GM18511 (cell line): ENCODE results near the gene PDE6H.
A peak's percentile ranks its signal among the peaks of the same experiment; 100 is the strongest.

ENCODE experiments used
- ATAC-seq: cut with Tn5 transposase; IDR thresholded peaks from one replicate; pipeline ENCODE4 v1.9.1; 2021; ENCODE audit warnings: mild to moderate bottlenecking, moderate library complexity; ENCODE audit not compliant: unreplicated experiment

Gene PDE6H

GRCh38 chr12:14950982-14951746, 21.7 kb upstream of the PDE6H start:
- no peak for ATAC-seq

GRCh38 chr12:14951851-14952250, 21.0 kb upstream of the PDE6H start:
- ATAC-seq, result no peak

- ATAC-seq, result peak; percentile 57
Measured at GRCh38 chr12:14952299-14952921, 20.4 kb upstream of the PDE6H start.

- no peak for ATAC-seq
Measured at GRCh38 chr12:14953752-14954151, 19.1 kb upstream of the PDE6H start.

- ATAC-seq, result no peak
Measured at GRCh38 chr12:14954269-14954668, 18.6 kb upstream of the PDE6H start.

- ATAC-seq, result peak; percentile 55
Measured at GRCh38 chr12:14956024-14956891, 16.6 kb upstream of the PDE6H start.

GRCh38 chr12:14956905-14957304, 15.9 kb upstream of the PDE6H start:
- ATAC-seq, result no peak

- no peak for ATAC-seq
Measured at GRCh38 chr12:14957551-14958168, 15.2 kb upstream of the PDE6H start.

GRCh38 chr12:14958361-14959125, 14.3 kb upstream of the PDE6H start:
- no peak for ATAC-seq

- ATAC-seq, result no peak
Measured at GRCh38 chr12:14959126-14959440, 13.8 kb upstream of the PDE6H start.

- ATAC-seq, result no peak
Measured at GRCh38 chr12:14959463-14959862, 13.4 kb upstream of the PDE6H start.

- no peak for ATAC-seq
Measured at GRCh38 chr12:14959916-14960496, 12.8 kb upstream of the PDE6H start.

- peak; percentile 45 for ATAC-seq
Measured at GRCh38 chr12:14960548-14961465, 12.0 kb upstream of the PDE6H start.

GRCh38 chr12:14961466-14962152, 11.2 kb upstream of the PDE6H start, which contains the start of gene ARHGDIB:
ARHGDIB (minus strand) TSS chr12:14961601; CDS start chr12:14950712, 10,889 bp downstream.
- ATAC-seq, result peak; percentile 75

GRCh38 chr12:14962153-14962539, 10.7 kb upstream of the PDE6H start:
- ATAC-seq, result no peak

- ATAC-seq, result no peak
Measured at GRCh38 chr12:14962797-14963196, 10.0 kb upstream of the PDE6H start.

GRCh38 chr12:14963520-14963919, 9.3 kb upstream of the PDE6H start:
- no peak for ATAC-seq

- no peak for ATAC-seq
Measured at GRCh38 chr12:14964406-14964805, 8.4 kb upstream of the PDE6H start.
